ENCODE results near the gene RAB3IL1. TPM values are rescaled to one million over a fixed set of nuclear protein-coding genes. Genes with fewer than 3 reads are reported as not detected.

RAB3IL1 gene
- total RNA-seq, 4 donors from 2014 or later = 2.6 to 8.9 (median 5.4) TPM

DNA sequence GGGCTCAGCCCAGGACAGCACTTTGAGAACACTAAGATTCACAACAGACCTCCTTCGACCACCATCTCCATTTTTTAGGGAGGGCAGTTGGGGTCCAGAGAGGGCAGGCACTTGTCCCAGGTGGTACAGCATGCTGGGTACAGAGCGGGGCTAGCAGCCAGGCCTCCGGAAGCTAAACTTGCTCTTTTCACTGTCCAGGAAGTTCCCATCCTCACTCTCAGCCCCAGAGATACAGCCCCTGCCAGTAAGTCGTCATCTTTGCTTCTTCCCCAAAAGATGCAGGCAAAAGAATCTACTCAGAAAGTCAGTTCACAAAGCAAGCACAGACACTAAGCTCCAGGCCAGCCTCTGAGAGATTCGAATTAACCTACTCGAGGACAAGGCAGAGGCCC is 6.7 kb upstream of the RAB3IL1 start:
- no peak for TF ChIP-seq CTCF (IDR thresholded peaks at IDR 0.05)
- no peak for TF ChIP-seq POLR2A (IDR thresholded peaks at IDR 0.05)
- no peak for TF ChIP-seq POLR2AphosphoS5 (IDR thresholded peaks at IDR 0.05)
- H3K27me3 ChIP-seq = peaks cover 10% of the 10 kb centered on the region
- H3K4me3 ChIP-seq = no peak overlapping the region
- H3K36me3 ChIP-seq = no peaks in the 10 kb centered on the region
- no peak for DNase-seq (ENCODE audit: low spot score in 2 of 2)
- H3K27ac ChIP-seq = peak overlapping the region; percentile 87
- no peaks in the 10 kb centered on the region for H3K9me3 ChIP-seq
- WGBS = 78% methylated on average over 6 of the region's 6 CpGs
- peaks cover 46% of the 10 kb centered on the region for H3K4me1 ChIP-seq

- Histone ChIP-seq H3K4me1 (peaks cover 51% of the 10 kb centered on the region), H3K27me3 (peaks cover 11% of the 10 kb centered on the region), H3K36me3 (no peaks in the 10 kb centered on the region), H3K9me3 (no peaks in the 10 kb centered on the region), H3K4me3 (no peak overlapping the region), H3K27ac (peak overlapping the region; percentile 87)
- TF ChIP-seq POLR2AphosphoS5 (IDR thresholded peaks at IDR 0.05) (peak in 1 of 3 donors; percentile 3), CTCF (IDR thresholded peaks at IDR 0.05) (no peak), POLR2A (IDR thresholded peaks at IDR 0.05) (peak in 1 of 2 donors; percentile 6)
- WGBS = 46% methylated on average over 10 of the region's 18 CpGs
- DNase-seq (ENCODE audit: low spot score in 2 of 2) = peak; percentile 91 to 93
These were observed 6.0 kb upstream of the RAB3IL1 start for GRCh38 chr11:61923166-61924063.

DNA sequence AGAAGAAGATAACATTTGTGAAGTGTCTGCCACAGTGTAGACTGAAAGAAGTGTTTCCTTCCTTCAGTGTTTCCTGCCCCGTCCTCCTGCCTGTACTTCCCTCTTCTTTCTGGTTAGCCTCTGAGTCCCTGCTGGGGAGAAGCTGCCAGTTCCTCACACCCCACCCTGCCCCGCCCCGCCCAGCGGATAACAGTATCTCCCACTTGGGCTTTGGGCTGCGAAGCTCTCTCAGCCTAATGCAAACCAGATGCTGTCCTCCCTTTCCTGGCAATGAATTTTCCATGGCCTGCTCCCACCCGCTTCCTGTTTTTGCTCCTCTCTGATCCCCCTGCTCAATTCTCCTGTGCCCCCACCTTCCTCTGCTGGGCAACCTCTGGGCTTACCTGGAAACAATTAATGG is 5.2 kb upstream of the RAB3IL1 start:
- H3K4me3 ChIP-seq = no peak overlapping the region
- no peaks in the 10 kb centered on the region for H3K9me3 ChIP-seq
- peaks cover 12% of the 10 kb centered on the region for H3K27me3 ChIP-seq
- TF ChIP-seq POLR2AphosphoS5 (IDR thresholded peaks at IDR 0.05) (peak in 1 of 3 donors; percentile 27), EP300 (IDR thresholded peaks at IDR 0.05) (no peak)
- peak overlapping the region; percentile 87 for H3K27ac ChIP-seq
- H3K4me1 ChIP-seq = peaks cover 60% of the 10 kb centered on the region
- 21% methylated on average over 6 of the region's 6 CpGs for WGBS
- no peaks in the 10 kb centered on the region for H3K36me3 ChIP-seq
- DNase-seq (ENCODE audit: low spot score in 2 of 2) = peak; percentile 96

GRCh38 chr11:61921446-61921845 is 4.1 kb upstream of the RAB3IL1 start:
- no peaks in the 10 kb centered on the region for H3K9me3 ChIP-seq
- H3K27ac ChIP-seq = peak overlapping the region; percentile 87
- H3K36me3 ChIP-seq = no peaks in the 10 kb centered on the region
- 83% methylated on average over 3 of the region's 3 CpGs for WGBS
- peaks cover 20% of the 10 kb centered on the region for H3K27me3 ChIP-seq
- TF ChIP-seq CTCF (IDR thresholded peaks at IDR 0.05) (no peak), EP300 (IDR thresholded peaks at IDR 0.05) (no peak)
- DNase-seq (ENCODE audit: low spot score in 2 of 2) = peak; percentile 38 to 56
- no peak overlapping the region for H3K4me3 ChIP-seq
- H3K4me1 ChIP-seq = peaks cover 66% of the 10 kb centered on the region

DNA sequence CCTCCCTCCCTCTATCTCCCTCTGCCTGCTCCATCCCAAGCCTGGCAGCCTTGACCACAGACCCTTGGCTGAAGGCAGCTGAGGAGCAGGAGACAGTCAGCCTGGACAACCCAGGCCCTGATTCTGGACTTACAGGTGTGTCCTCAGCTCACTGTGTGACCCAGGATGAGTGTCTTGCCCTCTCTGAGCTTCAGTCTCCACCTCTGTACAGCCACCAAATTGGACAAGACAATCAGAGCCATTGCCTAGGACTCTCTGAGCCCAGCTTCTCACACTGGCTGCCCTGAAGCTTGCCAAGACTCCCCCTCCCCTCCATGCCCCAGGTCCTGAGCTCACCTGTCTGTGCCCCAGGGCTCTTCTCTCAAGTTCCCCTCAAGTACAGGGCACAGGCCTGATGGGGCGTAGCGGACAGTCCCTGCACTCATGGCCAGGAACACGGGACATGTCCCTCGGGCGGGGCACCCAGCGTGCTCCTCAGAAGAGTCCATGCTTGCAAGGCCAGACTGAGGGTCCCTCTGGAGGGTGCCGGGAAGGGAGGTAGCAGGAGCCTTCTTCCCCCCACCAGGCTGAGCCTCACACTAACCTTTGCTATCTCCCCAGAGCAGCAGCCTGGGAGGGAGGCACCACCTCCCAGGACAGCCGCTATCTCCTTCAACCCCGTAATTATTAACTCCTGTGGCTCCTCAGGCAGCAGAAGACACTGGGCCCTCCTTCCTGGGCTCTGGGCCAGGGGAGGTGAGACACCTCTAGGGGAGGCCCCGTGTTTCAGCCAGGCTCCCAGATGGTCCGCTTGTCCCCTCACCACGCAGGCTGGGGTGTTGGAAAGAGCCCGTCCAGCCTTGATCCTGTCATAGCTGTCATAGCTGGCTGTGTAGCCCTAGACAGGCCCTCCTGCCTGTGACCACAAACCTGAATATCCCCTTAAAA is 2.6 kb upstream of the RAB3IL1 start:
- 56% methylated on average over 12 of the region's 13 CpGs for WGBS
- H3K27ac ChIP-seq = peak overlapping the region; percentile 52
- H3K9me3 ChIP-seq = no peaks in the 10 kb centered on the region
- H3K4me3 ChIP-seq = no peak overlapping the region
- H3K27me3 ChIP-seq = peaks cover 23% of the 10 kb centered on the region
- H3K4me1 ChIP-seq = peaks cover 66% of the 10 kb centered on the region
- no peaks in the 10 kb centered on the region for H3K36me3 ChIP-seq
- peak; percentile 70 to 74 for DNase-seq (ENCODE audit: low spot score in 2 of 2)
- TF ChIP-seq POLR2A (IDR thresholded peaks at IDR 0.05) (no peak), EP300 (IDR thresholded peaks at IDR 0.05) (no peak), POLR2AphosphoS5 (IDR thresholded peaks at IDR 0.05) (no peak), CTCF (IDR thresholded peaks at IDR 0.05) (no peak)
